GM12878 (cell line): Measurements from ENCODE around the gene TMEM198. TPM values are rescaled to one million over a fixed set of nuclear protein-coding genes. Genes with fewer than 3 reads are reported as not detected.

Experiments used
- ATAC-seq: fragments of 200-7000 bp; cut with Tn5 transposase; 3 replicates; pipeline ENCODE4 v1.9.1; 2020; ENCODE audit warnings: mild to moderate bottlenecking, moderate library complexity
- BruUV-seq: library from RNA; stranded (reverse); fragments of 400-500 nt; replicated peaks from 2 replicates; lab custom pipeline; 2021; lab: Mats Ljungman, UMichigan
- CTCF ChIA-PET: fragments of 300-600 bp; sonication (Branson Sonifier 250); formaldehyde crosslinking; extraction: SDS; loops from one replicate; lab custom pipeline; 2021; ENCODE audit warnings: inconsistent platforms; lab: Yijun Ruan, JAX
- POLR2A ChIA-PET: fragments of 350-600 bp; formaldehyde crosslinking; extraction: SDS; loops from one replicate; lab custom pipeline; 2021; ENCODE audit warnings: inconsistent platforms; lab: Charles Lee
- RAD21 ChIA-PET: fragments of 300-600 bp; sonication (Branson Sonifier 250); formaldehyde crosslinking; loops from one replicate; lab custom pipeline; 2023; ENCODE audit warnings: antibody characterized with exemption; ENCODE audit not compliant: unreplicated experiment; lab: Charles Lee
- SMC1A ChIA-PET: fragments of 300-600 bp; sonication (Branson Sonifier 250); formaldehyde crosslinking; loops from one replicate; lab custom pipeline; 2023; ENCODE audit not compliant: unreplicated experiment, uncharacterized antibody; lab: Charles Lee
- DNase-seq: peaks from one replicate; pipeline ENCODE4 v3.0.0-alpha.2; 2011; ENCODE audit warnings: low read depth, low spot score
- FAIRE-seq: peaks from 3 replicates; lab custom pipeline; 2011; peaks lifted over from hg19 to GRCh38; lab: Jason Lieb, UNC
- H2AFZ ChIP-seq: 2 replicates; pipeline ENCODE4 v1.6.0; 2011; ENCODE audit warnings: low read depth, low read length, control low read depth; ENCODE audit not compliant: control insufficient read depth
- H3K27ac ChIP-seq: 2 replicates; pipeline ENCODE4 v1.5.1; 2011; ENCODE audit warnings: control low read depth; ENCODE audit not compliant: control insufficient read depth, insufficient read depth
- H3K27me3 ChIP-seq, 2 experiments: replicated peaks in 1 of 2; 2 replicates each; pipeline versions ENCODE4 v1.6.0 to v1.6.1; 2011; ENCODE audit warnings: low read length in 1 of 2; ENCODE audit not compliant: control insufficient read depth in 2 of 2, insufficient read depth in 2 of 2
- H3K36me3 ChIP-seq, 2 experiments: 2 replicates each; pipeline ENCODE4 v1.5.1; 2011; ENCODE audit warnings: low read length in 1 of 2; ENCODE audit not compliant: control insufficient read depth in 2 of 2, insufficient read depth in 2 of 2
- H3K4me1 ChIP-seq: 2 replicates; pipeline ENCODE4 v1.6.1; 2011; ENCODE audit warnings: mild to moderate bottlenecking, low read length, moderate library complexity, mixed read lengths; ENCODE audit not compliant: control insufficient read depth, insufficient read depth
- H3K4me2 ChIP-seq: 2 replicates; pipeline ENCODE4 v1.6.0; 2011; ENCODE audit warnings: control low read depth; ENCODE audit not compliant: control insufficient read depth, insufficient read depth
- H3K4me3 ChIP-seq: fragments of 200-600 bp; sonication (generic); 2 replicates; pipeline ENCODE4 v1.5.1; 2016
- H3K79me2 ChIP-seq: 2 replicates; pipeline ENCODE4 v1.6.0; 2011; ENCODE audit warnings: low read length; ENCODE audit not compliant: control insufficient read depth, insufficient read depth
- H3K9ac ChIP-seq: 2 replicates; pipeline ENCODE4 v1.8.0; 2011; ENCODE audit warnings: low read length, control low read depth, mixed read lengths; ENCODE audit not compliant: control insufficient read depth, insufficient read depth
- H3K9me3 ChIP-seq: replicated peaks from 3 replicates; pipeline ENCODE4 v1.5.1; 2011; ENCODE audit warnings: mild to moderate bottlenecking, low read length; ENCODE audit not compliant: control insufficient read depth, insufficient read depth
- H4K20me1 ChIP-seq: 2 replicates; pipeline ENCODE4 v1.6.0; 2011; ENCODE audit not compliant: control insufficient read depth, insufficient read depth
- ELK1 ChIP-seq: IDR thresholded peaks from 2 replicates; pipeline ENCODE4 v1.6.1; 2012; ENCODE audit warnings: low read depth, low read length, improper control_type of control experiment
- FOXM1 ChIP-seq: IDR thresholded peaks from 2 replicates; pipeline ENCODE4 v1.6.1; 2012; ENCODE audit warnings: low read depth, mild to moderate bottlenecking, inconsistent platforms, low read length, moderate library complexity
- IRF4 ChIP-seq: IDR thresholded peaks from 2 replicates; pipeline ENCODE4 v1.6.1; 2011; ENCODE audit warnings: low read depth, low read length
- JUNB ChIP-seq: IDR thresholded peaks from 2 replicates; pipeline ENCODE4 v1.6.1; 2016; ENCODE audit warnings: antibody characterized with exemption, mild to moderate bottlenecking
- PKNOX1 ChIP-seq: fragments of 450-650 bp; IDR thresholded peaks from 2 replicates; pipeline ENCODE4 v1.6.1; 2016; ENCODE audit warnings: mild to moderate bottlenecking
- RB1 ChIP-seq: fragments of 450-650 bp; formaldehyde crosslinking; IDR thresholded peaks from 2 replicates; pipeline ENCODE4 v1.6.1; 2017; ENCODE audit warnings: mild to moderate bottlenecking, borderline replicate concordance
- RUNX3 ChIP-seq: IDR thresholded peaks from 2 replicates; pipeline ENCODE4 v1.6.1; 2012; ENCODE audit warnings: low read length, inconsistent platforms
- SMAD5 ChIP-seq: IDR thresholded peaks from 2 replicates; pipeline ENCODE4 v1.6.1; 2016; ENCODE audit warnings: antibody characterized with exemption, low read depth
- SP1 ChIP-seq: IDR thresholded peaks from one replicate; pipeline ENCODE4 v1.6.1; 2011; ENCODE audit warnings: low read depth, low read length
- TCF7 ChIP-seq: IDR thresholded peaks from 2 replicates; pipeline ENCODE4 v1.6.1; 2014; ENCODE audit warnings: antibody characterized with exemption, borderline replicate concordance
- USF1 ChIP-seq: IDR thresholded peaks from 2 replicates; pipeline ENCODE4 v1.6.1; 2011; ENCODE audit warnings: borderline replicate concordance, low read depth, mild to moderate bottlenecking, moderate library complexity, mixed read lengths, low read length; ENCODE audit not compliant: insufficient read depth; ENCODE audit errors: extremely low read length
- ZNF24 ChIP-seq: fragments of 450-650 bp; IDR thresholded peaks from 2 replicates; pipeline ENCODE4 v1.6.1; 2017; ENCODE audit warnings: antibody characterized with exemption, mild to moderate bottlenecking
- WGBS: methylation state at CpG from one replicate; pipeline ENCODE4 v1.1.6; 2016; ENCODE audit warnings: low lambda C conversion rate; ENCODE audit not compliant: insufficient replicate concordance, insufficient coverage; ENCODE audit errors: missing lambda C conversion rate; 5-methylcytosine and 5-hydroxymethylcytosine counted together
- in situ Hi-C: fragments of 300-500 bp; cut with MboI; formaldehyde crosslinking; loops from 9 replicates; pipeline ENCODE4 v1.14.3; 2018; ENCODE audit warnings: mixed read lengths
- intact Hi-C: fragments of 100-400 bp; cut with micrococcal nuclease; formaldehyde crosslinking; loops from one replicate; pipeline ENCODE4 v1.14.2; 2022; ENCODE audit not compliant: unreplicated experiment
- polyA plus RNA-seq, 11 experiments: library from polyadenylated mRNA; depleted of rRNA in 4 of 11; unstranded in 6 of 11; stranded (reverse) in 5 of 11; fragments of >200 nt; fragmentation: Nextera tagmentation in 4 of 11; fragmentation: Illumina TruSeq in 1 of 11; extraction: Ambion mirVana in 4 of 11; extraction: Trizol in 1 of 11; gene quantifications; 1 replicate in 1 of 11; 2 replicates in 10 of 11; pipeline versions ENCODE4 v1.2.1 to v1.2.3, GENCODE V29; 2011 to 2016; ENCODE audit warnings: inconsistent platforms in 2 of 11, missing spikeins in 2 of 11, low read depth in 1 of 11
- total RNA-seq, 4 experiments: library from RNA; depleted of rRNA in 3 of 4; stranded (reverse); fragments of >200 nt in 3 of 4; fragmentation: Illumina TruSeq in 1 of 4; extraction: Trizol in 1 of 4; gene quantifications; 2 replicates each; pipeline versions ENCODE4 v1.2.1 to v1.2.3, GENCODE V29; 2013 to 2021
- TF ChIP-seq, protein P1 (sequence below): IDR thresholded peaks from 2 replicates; pipeline ENCODE4 v1.6.1; 2012; ENCODE audit warnings: mild to moderate bottlenecking, low read depth, low read length
- TF ChIP-seq, protein P2 (sequence below): fragments of 450-650 bp; IDR thresholded peaks from 2 replicates; pipeline ENCODE4 v1.6.1; 2017; ENCODE audit warnings: mild to moderate bottlenecking, low read depth, inconsistent platforms; ENCODE audit not compliant: poor library complexity, severe bottlenecking

Gene TMEM198
- total and polyA plus RNA-seq, 10 of the 15 experiments (the other 5 are each of a cell fraction or from before 2014, with no cell fraction given) = 0.16 to 1.2 (median 0.65) TPM; not detected in 2

DNA sequence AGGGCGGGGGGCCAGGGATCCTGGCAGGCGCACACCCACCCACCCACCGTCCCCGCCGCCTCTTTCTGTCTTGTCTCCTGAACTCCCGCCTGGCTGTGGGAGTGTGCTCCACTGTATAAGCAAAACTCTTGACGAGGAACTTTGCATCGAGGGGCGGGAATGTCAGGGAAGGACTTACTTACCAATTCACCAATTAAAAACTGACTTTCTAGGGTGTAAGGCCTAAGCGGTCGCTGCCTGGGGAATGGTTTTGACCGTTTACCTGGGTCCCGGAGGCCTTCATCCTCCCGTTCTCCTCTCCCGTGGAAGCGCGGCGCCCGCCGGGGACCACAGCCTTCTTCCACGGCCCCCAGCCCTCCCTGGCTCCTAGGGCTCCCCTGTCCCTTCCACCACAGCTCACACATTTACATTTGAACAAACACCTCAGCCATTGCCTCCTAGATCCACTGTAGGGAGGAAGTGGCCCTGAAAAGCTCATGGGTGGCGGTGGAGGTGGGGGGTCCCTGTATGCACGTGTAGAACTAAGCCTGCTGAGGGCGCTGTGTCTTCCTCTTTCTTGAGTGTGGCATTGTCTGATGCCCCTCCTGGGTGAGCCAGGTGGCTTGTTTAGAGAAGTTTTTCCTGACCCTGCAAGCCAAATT is 20.7 kb upstream of the TMEM198 start (continued):
- TF ChIP-seq, protein P1, sequence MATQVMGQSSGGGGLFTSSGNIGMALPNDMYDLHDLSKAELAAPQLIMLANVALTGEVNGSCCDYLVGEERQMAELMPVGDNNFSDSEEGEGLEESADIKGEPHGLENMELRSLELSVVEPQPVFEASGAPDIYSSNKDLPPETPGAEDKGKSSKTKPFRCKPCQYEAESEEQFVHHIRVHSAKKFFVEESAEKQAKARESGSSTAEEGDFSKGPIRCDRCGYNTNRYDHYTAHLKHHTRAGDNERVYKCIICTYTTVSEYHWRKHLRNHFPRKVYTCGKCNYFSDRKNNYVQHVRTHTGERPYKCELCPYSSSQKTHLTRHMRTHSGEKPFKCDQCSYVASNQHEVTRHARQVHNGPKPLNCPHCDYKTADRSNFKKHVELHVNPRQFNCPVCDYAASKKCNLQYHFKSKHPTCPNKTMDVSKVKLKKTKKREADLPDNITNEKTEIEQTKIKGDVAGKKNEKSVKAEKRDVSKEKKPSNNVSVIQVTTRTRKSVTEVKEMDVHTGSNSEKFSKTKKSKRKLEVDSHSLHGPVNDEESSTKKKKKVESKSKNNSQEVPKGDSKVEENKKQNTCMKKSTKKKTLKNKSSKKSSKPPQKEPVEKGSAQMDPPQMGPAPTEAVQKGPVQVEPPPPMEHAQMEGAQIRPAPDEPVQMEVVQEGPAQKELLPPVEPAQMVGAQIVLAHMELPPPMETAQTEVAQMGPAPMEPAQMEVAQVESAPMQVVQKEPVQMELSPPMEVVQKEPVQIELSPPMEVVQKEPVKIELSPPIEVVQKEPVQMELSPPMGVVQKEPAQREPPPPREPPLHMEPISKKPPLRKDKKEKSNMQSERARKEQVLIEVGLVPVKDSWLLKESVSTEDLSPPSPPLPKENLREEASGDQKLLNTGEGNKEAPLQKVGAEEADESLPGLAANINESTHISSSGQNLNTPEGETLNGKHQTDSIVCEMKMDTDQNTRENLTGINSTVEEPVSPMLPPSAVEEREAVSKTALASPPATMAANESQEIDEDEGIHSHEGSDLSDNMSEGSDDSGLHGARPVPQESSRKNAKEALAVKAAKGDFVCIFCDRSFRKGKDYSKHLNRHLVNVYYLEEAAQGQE = no peak
- TF ChIP-seq JUNB (no peak), FOXM1 (no peak), USF1 (no peak), SMAD5 (no peak), RB1 (no peak), IRF4 (no peak), ZNF24 (no peak)

GRCh38 chr2:219524817-219525216 is 19.0 kb upstream of the TMEM198 start:
- intact Hi-C loops (no loop called here), in situ Hi-C loops (no loop called here)
- H3K4me3 ChIP-seq = no peak overlapping the region
- no peak overlapping the region for H3K9ac ChIP-seq
- H4K20me1 ChIP-seq = no peaks in the 10 kb centered on the region; the same call in 1 of the 2 replicates
- FAIRE-seq = no peak
- DNase-seq = no peak
- no peak for ATAC-seq
- no peak overlapping the region for H3K4me2 ChIP-seq
- no peaks in the 10 kb centered on the region for H3K79me2 ChIP-seq
- POLR2A ChIA-PET = no interaction called here
- CTCF ChIA-PET = interaction anchor here (1.1 to 10.8 kb wide), 3 partner anchors 17 to 122 kb away, joined by 3 to 224 read pairs (median 83); partner anchors contain the start of gene GMPPA
- SMC1A ChIA-PET = no interaction called here
- H3K27me3 ChIP-seq = peaks cover 21% of the 10 kb centered on the region in 2 experiments
- no peaks in the 10 kb centered on the region for H3K36me3 ChIP-seq
- WGBS = 50% methylated on average over 2 of the region's 2 CpGs
- H2AFZ ChIP-seq = no peak overlapping the region
- RAD21 ChIA-PET = no interaction called here
- H3K9me3 ChIP-seq = no peaks in the 10 kb centered on the region
- BruUV-seq = no TSS peak
- no peak overlapping the region for H3K27ac ChIP-seq
- H3K4me1 ChIP-seq = no peaks in the 10 kb centered on the region
- no peak for TF ChIP-seq RUNX3
- no peak for TF ChIP-seq TCF7
- TF ChIP-seq PKNOX1 = no peak
- no peak for TF ChIP-seq ELK1
- TF ChIP-seq, protein P2, sequence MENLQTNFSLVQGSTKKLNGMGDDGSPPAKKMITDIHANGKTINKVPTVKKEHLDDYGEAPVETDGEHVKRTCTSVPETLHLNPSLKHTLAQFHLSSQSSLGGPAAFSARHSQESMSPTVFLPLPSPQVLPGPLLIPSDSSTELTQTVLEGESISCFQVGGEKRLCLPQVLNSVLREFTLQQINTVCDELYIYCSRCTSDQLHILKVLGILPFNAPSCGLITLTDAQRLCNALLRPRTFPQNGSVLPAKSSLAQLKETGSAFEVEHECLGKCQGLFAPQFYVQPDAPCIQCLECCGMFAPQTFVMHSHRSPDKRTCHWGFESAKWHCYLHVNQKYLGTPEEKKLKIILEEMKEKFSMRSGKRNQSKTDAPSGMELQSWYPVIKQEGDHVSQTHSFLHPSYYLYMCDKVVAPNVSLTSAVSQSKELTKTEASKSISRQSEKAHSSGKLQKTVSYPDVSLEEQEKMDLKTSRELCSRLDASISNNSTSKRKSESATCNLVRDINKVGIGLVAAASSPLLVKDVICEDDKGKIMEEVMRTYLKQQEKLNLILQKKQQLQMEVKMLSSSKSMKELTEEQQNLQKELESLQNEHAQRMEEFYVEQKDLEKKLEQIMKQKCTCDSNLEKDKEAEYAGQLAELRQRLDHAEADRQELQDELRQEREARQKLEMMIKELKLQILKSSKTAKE = no peak
- no peak for TF ChIP-seq SP1
